Suprapubic skin (tissue), 4 donors: ENCODE measurements around the gene BRICD5.

Source experiments
- CTCF ChIP-seq, 2 donors: fragments of 200-600 bp in 1 of 2; fragments of 450-650 bp in 1 of 2; sonication (generic) in 1 of 2; IDR thresholded peaks; one replicate each; pipeline ENCODE4 v1.5.1; 2016 to 2019; ENCODE audit warnings: antibody characterized with exemption in 2 of 2, mild to moderate bottlenecking in 1 of 2, moderate library complexity in 1 of 2
- EP300 ChIP-seq: sonication (generic); formaldehyde crosslinking; IDR thresholded peaks from one replicate; pipeline ENCODE4 v1.6.1; 2017; ENCODE audit warnings: antibody characterized with exemption
- POLR2AphosphoS5 ChIP-seq, 3 donors: sonication (generic); formaldehyde crosslinking; IDR thresholded peaks; one replicate each; pipeline ENCODE4 v1.6.1; 2017; ENCODE audit warnings: antibody characterized with exemption in 3 of 3

GRCh38 chr16:2223942-2224486 lies 13.4 kb upstream of the BRICD5 start:
- no peak for TF ChIP-seq POLR2AphosphoS5 (IDR thresholded peaks at IDR 0.05)
- TF ChIP-seq CTCF (IDR thresholded peaks at IDR 0.05), result no peak
- TF ChIP-seq EP300, result no peak
